ENCODE data around the gene SLC46A3.

GRCh38 chr13:28753946-28754345 is 35.2 kb upstream of the SLC46A3 start:
- TF ChIP-seq ZNF513 (CRISPR knock-in tag; conservative IDR thresholded peaks at IDR 0.05) (no peak), HES4 (CRISPR knock-in tag; IDR thresholded peaks at IDR 0.05; ENCODE audit: borderline replicate concordance) (no peak), CTCF (CRISPR knock-in tag; IDR thresholded peaks at IDR 0.05) (no peak), NR2F6 (IDR thresholded peaks at IDR 0.05) (no peak), NR2F6 (CRISPR knock-in tag; IDR thresholded peaks at IDR 0.05) (no peak), POLR2AphosphoS5 (IDR thresholded peaks at IDR 0.05; ENCODE audit: low read depth, low read length) (no peak), HOXA5 (CRISPR knock-in tag; IDR thresholded peaks at IDR 0.05) (no peak), HNRNPH1 (optimal IDR thresholded peaks at IDR 0.05; ENCODE audit: low read depth, low read length) (no peak)
